ENCODE measurements around the gene CNPPD1. TPM values are rescaled to one million over a fixed set of nuclear protein-coding genes. Genes with fewer than 3 reads are reported as not detected.

Gene CNPPD1
- total and polyA plus RNA-seq, 4 donors: 27.5 to 57.5 (median 45.8) TPM

GRCh38 chr2:219180961-219181360 is 4.2 kb upstream of the CNPPD1 start:
- DNase-seq (ENCODE audit: low read depth in 4 of 6, low spot score in 6 of 6): no peak
- no peak overlapping the region for H3K4me3 ChIP-seq (ENCODE audit: low read depth, low read length)
- WGBS (ENCODE audit: insufficient coverage): 85% methylated on average over 4 of the region's 5 CpGs
- H3K27me3 ChIP-seq (ENCODE audit: control insufficient read depth, insufficient read depth, low read length): no peaks in the 10 kb centered on the region
- peaks cover 50% of the 10 kb centered on the region for H3K36me3 ChIP-seq (ENCODE audit: control insufficient read depth, insufficient read depth, low read length)
- peaks cover 32% of the 10 kb centered on the region for H3K4me1 ChIP-seq (ENCODE audit: control insufficient read depth, insufficient read depth, low read length)
- no peak overlapping the region for H3K27ac ChIP-seq (ENCODE audit: low read depth, low read length)
- no peaks in the 10 kb centered on the region for H3K9me3 ChIP-seq (ENCODE audit: control insufficient read depth, insufficient read depth, low read length)

- H3K27me3 ChIP-seq (ENCODE audit: control insufficient read depth, insufficient read depth, low read length): no peaks in the 10 kb centered on the region
- WGBS (ENCODE audit: insufficient coverage): 100% methylated on average over 3 of the region's 9 CpGs
- H3K9me3 ChIP-seq (ENCODE audit: control insufficient read depth, insufficient read depth, low read length): no peaks in the 10 kb centered on the region
- no peak overlapping the region for H3K4me3 ChIP-seq (ENCODE audit: low read depth, low read length)
- H3K36me3 ChIP-seq (ENCODE audit: control insufficient read depth, insufficient read depth, low read length): peaks cover 48% of the 10 kb centered on the region
- H3K4me1 ChIP-seq (ENCODE audit: control insufficient read depth, insufficient read depth, low read length): peaks cover 38% of the 10 kb centered on the region
- no peak for DNase-seq (ENCODE audit: low read depth in 4 of 6, low spot score in 6 of 6)
- H3K27ac ChIP-seq (ENCODE audit: low read depth, low read length): no peak overlapping the region
Measured at GRCh38 chr2:219179601-219180465, 3.1 kb upstream of the CNPPD1 start.

- Histone ChIP-seq H3K9me3 (ENCODE audit: control insufficient read depth, insufficient read depth, low read length) (no peaks in the 10 kb centered on the region), H3K27ac (ENCODE audit: low read depth, low read length) (peak overlapping the region; percentile 33), H3K36me3 (ENCODE audit: control insufficient read depth, insufficient read depth, low read length) (peaks cover 51% of the 10 kb centered on the region), H3K27me3 (ENCODE audit: control insufficient read depth, insufficient read depth, low read length) (no peaks in the 10 kb centered on the region), H3K4me3 (ENCODE audit: low read depth, low read length) (peak overlapping the region; percentile 65), H3K4me1 (ENCODE audit: control insufficient read depth, insufficient read depth, low read length) (peaks cover 38% of the 10 kb centered on the region)
- 1% methylated on average over 39 of the region's 45 CpGs for WGBS (ENCODE audit: insufficient coverage)
- no peak for DNase-seq (ENCODE audit: low read depth in 4 of 6, low spot score in 6 of 6)
Measured at GRCh38 chr2:219178377-219179175, 1.9 kb upstream of the CNPPD1 start.

- H3K27ac ChIP-seq (ENCODE audit: low read depth, low read length): peak within 1 kb of the TSS; percentile 98
- peaks cover 51% of the 10 kb centered on the region for H3K36me3 ChIP-seq (ENCODE audit: control insufficient read depth, insufficient read depth, low read length)
Measured at GRCh38 chr2:219177552-219178376, 1.0 kb upstream of the CNPPD1 start, which contains the start of gene RETREG2. TSS of gene RETREG2 (plus strand) at chr2:219178275. CDS start at chr2:219178353, 78 bp downstream.

GRCh38 chr2:219175928-219176817 is 552 bp downstream of the CNPPD1 start:
- peak overlapping the region; percentile 98 for H3K27ac ChIP-seq (ENCODE audit: low read depth, low read length)
- peaks cover 31% of the 10 kb centered on the region for H3K4me1 ChIP-seq (ENCODE audit: control insufficient read depth, insufficient read depth, low read length)
- WGBS (ENCODE audit: insufficient coverage): 1% methylated on average over 44 of the region's 45 CpGs

More at GRCh38 chr2:219177552-219178376, 1.0 kb upstream of the CNPPD1 start, which contains the start of gene RETREG2:
- H3K4me1 ChIP-seq (ENCODE audit: control insufficient read depth, insufficient read depth, low read length): peaks cover 38% of the 10 kb centered on the region
- no peaks in the 10 kb centered on the region for H3K27me3 ChIP-seq (ENCODE audit: control insufficient read depth, insufficient read depth, low read length)
- peak within 1 kb of the TSS; percentile 65 for H3K4me3 ChIP-seq (ENCODE audit: low read depth, low read length)
- no peaks in the 10 kb centered on the region for H3K9me3 ChIP-seq (ENCODE audit: control insufficient read depth, insufficient read depth, low read length)
- peak; percentile 76 to 96 (median 82) for DNase-seq (ENCODE audit: low read depth in 4 of 6, low spot score in 6 of 6)
- under 1% methylated on average over 53 of the region's 67 CpGs for WGBS (ENCODE audit: insufficient coverage)

GRCh38 chr2:219175486-219175885 is 1.2 kb downstream of the CNPPD1 start:
- Histone ChIP-seq H3K9me3 (ENCODE audit: control insufficient read depth, insufficient read depth, low read length) (no peaks in the 10 kb centered on the region), H3K27ac (ENCODE audit: low read depth, low read length) (no peak overlapping the region), H3K4me1 (ENCODE audit: control insufficient read depth, insufficient read depth, low read length) (peaks cover 31% of the 10 kb centered on the region), H3K4me3 (ENCODE audit: low read depth, low read length) (no peak overlapping the region), H3K36me3 (ENCODE audit: control insufficient read depth, insufficient read depth, low read length) (peaks cover 42% of the 10 kb centered on the region), H3K27me3 (ENCODE audit: control insufficient read depth, insufficient read depth, low read length) (no peaks in the 10 kb centered on the region)
- DNase-seq (ENCODE audit: low read depth in 4 of 6, low spot score in 6 of 6): no peak
- 91% methylated on average over 5 of the region's 7 CpGs for WGBS (ENCODE audit: insufficient coverage)

More at GRCh38 chr2:219175928-219176817, 552 bp downstream of the CNPPD1 start:
- Histone ChIP-seq H3K4me3 (ENCODE audit: low read depth, low read length) (peak overlapping the region; percentile 64), H3K27me3 (ENCODE audit: control insufficient read depth, insufficient read depth, low read length) (no peaks in the 10 kb centered on the region), H3K9me3 (ENCODE audit: control insufficient read depth, insufficient read depth, low read length) (no peaks in the 10 kb centered on the region), H3K36me3 (ENCODE audit: control insufficient read depth, insufficient read depth, low read length) (peaks cover 49% of the 10 kb centered on the region)
- DNase-seq (ENCODE audit: low read depth in 4 of 6, low spot score in 6 of 6): peak in 1 of 6 donors; percentile 67

GRCh38 chr2:219174801-219175200 is 1.9 kb downstream of the CNPPD1 start:
- peaks cover 35% of the 10 kb centered on the region for H3K36me3 ChIP-seq (ENCODE audit: control insufficient read depth, insufficient read depth, low read length)
- peaks cover 27% of the 10 kb centered on the region for H3K4me1 ChIP-seq (ENCODE audit: control insufficient read depth, insufficient read depth, low read length)
- no peak for DNase-seq (ENCODE audit: low read depth in 4 of 6, low spot score in 6 of 6)
- no peak overlapping the region for H3K4me3 ChIP-seq (ENCODE audit: low read depth, low read length)
- no peak overlapping the region for H3K27ac ChIP-seq (ENCODE audit: low read depth, low read length)
- no peaks in the 10 kb centered on the region for H3K9me3 ChIP-seq (ENCODE audit: control insufficient read depth, insufficient read depth, low read length)
- no peaks in the 10 kb centered on the region for H3K27me3 ChIP-seq (ENCODE audit: control insufficient read depth, insufficient read depth, low read length)
- 100% methylated on average over 1 of the region's 7 CpGs for WGBS (ENCODE audit: insufficient coverage)

GRCh38 chr2:219174146-219174545 is 2.6 kb downstream of the CNPPD1 start:
- Histone ChIP-seq H3K9me3 (ENCODE audit: control insufficient read depth, insufficient read depth, low read length) (no peaks in the 10 kb centered on the region), H3K27ac (ENCODE audit: low read depth, low read length) (no peak overlapping the region), H3K4me1 (ENCODE audit: control insufficient read depth, insufficient read depth, low read length) (peaks cover 23% of the 10 kb centered on the region), H3K36me3 (ENCODE audit: control insufficient read depth, insufficient read depth, low read length) (peaks cover 31% of the 10 kb centered on the region), H3K4me3 (ENCODE audit: low read depth, low read length) (no peak overlapping the region), H3K27me3 (ENCODE audit: control insufficient read depth, insufficient read depth, low read length) (no peaks in the 10 kb centered on the region)
- DNase-seq (ENCODE audit: low read depth in 4 of 6, low spot score in 6 of 6): no peak
- 96% methylated on average over 3 of the region's 3 CpGs for WGBS (ENCODE audit: insufficient coverage)

Measured in spinal cord (tissue), 10 donors.